ENCODE results near the gene TRIB2. TPM values are rescaled to one million over a fixed set of nuclear protein-coding genes. Genes with fewer than 3 reads are reported as not detected.

Gene TRIB2
- total RNA-seq, 4 donors from 2014 or later: 26.1 to 52.5 (median 29.1) TPM

DNA sequence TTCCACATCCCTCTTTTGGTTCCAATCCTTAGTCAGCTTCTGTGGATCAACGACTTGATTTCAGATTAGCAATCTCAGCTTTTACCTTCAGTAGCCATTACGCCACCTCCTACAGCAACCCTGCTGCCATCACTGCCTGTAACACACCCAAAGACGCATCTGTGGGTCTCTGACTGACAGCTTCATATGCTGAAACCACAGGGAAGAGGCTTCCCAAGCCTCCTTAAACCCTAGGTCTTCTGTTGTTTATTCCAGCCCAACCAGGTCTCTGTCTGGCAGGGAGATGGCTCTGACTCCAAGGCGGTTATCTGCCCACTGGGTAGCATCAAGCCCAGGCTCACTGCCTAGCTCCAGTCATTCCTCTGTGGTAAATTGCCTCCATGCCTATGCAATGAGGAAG is 28.6 kb upstream of the TRIB2 start:
- intact Hi-C loops (cut with DNase I; ENCODE audit: low total_unique reads): no loop called here
- TF ChIP-seq POLR2A (IDR thresholded peaks at IDR 0.05): no peak
- TF ChIP-seq, protein P1, sequence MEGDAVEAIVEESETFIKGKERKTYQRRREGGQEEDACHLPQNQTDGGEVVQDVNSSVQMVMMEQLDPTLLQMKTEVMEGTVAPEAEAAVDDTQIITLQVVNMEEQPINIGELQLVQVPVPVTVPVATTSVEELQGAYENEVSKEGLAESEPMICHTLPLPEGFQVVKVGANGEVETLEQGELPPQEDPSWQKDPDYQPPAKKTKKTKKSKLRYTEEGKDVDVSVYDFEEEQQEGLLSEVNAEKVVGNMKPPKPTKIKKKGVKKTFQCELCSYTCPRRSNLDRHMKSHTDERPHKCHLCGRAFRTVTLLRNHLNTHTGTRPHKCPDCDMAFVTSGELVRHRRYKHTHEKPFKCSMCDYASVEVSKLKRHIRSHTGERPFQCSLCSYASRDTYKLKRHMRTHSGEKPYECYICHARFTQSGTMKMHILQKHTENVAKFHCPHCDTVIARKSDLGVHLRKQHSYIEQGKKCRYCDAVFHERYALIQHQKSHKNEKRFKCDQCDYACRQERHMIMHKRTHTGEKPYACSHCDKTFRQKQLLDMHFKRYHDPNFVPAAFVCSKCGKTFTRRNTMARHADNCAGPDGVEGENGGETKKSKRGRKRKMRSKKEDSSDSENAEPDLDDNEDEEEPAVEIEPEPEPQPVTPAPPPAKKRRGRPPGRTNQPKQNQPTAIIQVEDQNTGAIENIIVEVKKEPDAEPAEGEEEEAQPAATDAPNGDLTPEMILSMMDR (IDR thresholded peaks at IDR 0.05): no peak
- DNase-seq (ENCODE audit: low spot score in 2 of 2): no peak
- H3K4me3 ChIP-seq (ENCODE audit: low read depth, poor library complexity, severe bottlenecking): no peak overlapping the region
- 83 to 85% methylated on average over 4 of the region's 4 CpGs for WGBS, 2 donors

DNA sequence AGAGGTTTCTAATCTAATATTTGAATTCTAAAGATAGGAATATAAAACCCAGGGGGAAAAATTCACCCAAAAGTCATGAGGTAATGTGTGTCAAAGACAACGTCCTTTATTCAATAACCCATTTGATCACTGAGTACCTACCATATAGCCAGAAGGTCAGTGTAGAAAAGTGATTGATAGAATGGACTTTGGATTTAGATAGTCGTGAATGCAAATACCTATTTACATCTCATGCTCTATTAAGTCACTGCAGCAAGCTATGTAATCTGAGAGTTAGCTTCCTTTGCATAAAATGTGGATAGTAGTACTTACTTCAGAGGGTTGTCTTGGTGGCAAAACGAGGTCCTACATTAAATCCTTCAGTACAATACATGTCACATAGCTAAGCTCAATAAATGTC is 27.8 kb upstream of the TRIB2 start:
- WGBS, 2 donors: 80 to 85% methylated on average over 3 of the region's 3 CpGs
- DNase-seq (ENCODE audit: low spot score in 2 of 2): no peak
- TF ChIP-seq, protein P1 (IDR thresholded peaks at IDR 0.05): no peak
- TF ChIP-seq POLR2A (IDR thresholded peaks at IDR 0.05): no peak
- H3K4me3 ChIP-seq (ENCODE audit: low read depth, poor library complexity, severe bottlenecking): no peak overlapping the region
- intact Hi-C loops (cut with DNase I; ENCODE audit: low total_unique reads): no loop called here

DNA sequence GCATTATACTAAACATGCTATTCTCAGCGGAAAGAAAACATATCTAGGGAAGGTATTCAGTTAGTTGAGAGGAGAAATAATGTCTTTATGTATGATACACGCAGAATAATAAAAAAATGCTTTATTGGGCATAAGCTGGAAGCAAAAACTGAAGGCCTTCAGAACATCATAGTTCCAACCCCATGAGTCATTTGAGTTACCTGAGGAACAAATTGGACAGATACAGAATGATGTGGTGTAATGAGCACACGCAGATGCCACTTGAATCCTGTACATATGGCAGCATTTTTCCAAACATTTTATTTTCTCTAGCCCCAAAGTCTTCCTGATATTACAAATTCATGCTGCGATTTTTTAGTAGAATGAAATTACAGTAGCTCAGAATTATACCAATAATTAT is 23.2 kb upstream of the TRIB2 start:
- no peak overlapping the region for H3K4me3 ChIP-seq (ENCODE audit: low read depth, poor library complexity, severe bottlenecking)
- 87 to 89% methylated on average over 4 of the region's 4 CpGs for WGBS, 2 donors

GRCh38 chr2:12694990-12695774 is 21.6 kb upstream of the TRIB2 start:
- intact Hi-C loops (cut with DNase I; ENCODE audit: low total_unique reads): no loop called here
- TF ChIP-seq, protein P1 (IDR thresholded peaks at IDR 0.05): no peak
- TF ChIP-seq POLR2A (IDR thresholded peaks at IDR 0.05): no peak
- no peak overlapping the region for H3K4me3 ChIP-seq (ENCODE audit: low read depth, poor library complexity, severe bottlenecking)

More for the DNA sequence above, 23.2 kb upstream of the TRIB2 start:
- DNase-seq (ENCODE audit: low spot score in 2 of 2): no peak
- no peak for TF ChIP-seq POLR2A (IDR thresholded peaks at IDR 0.05)
- intact Hi-C loops (cut with DNase I; ENCODE audit: low total_unique reads): no loop called here

GRCh38 chr2:12697617-12698016 is 19.1 kb upstream of the TRIB2 start:
- DNase-seq (ENCODE audit: low spot score in 2 of 2): no peak
- no peak overlapping the region for H3K4me3 ChIP-seq (ENCODE audit: low read depth, poor library complexity, severe bottlenecking)
- no peak for TF ChIP-seq POLR2A (IDR thresholded peaks at IDR 0.05)
- TF ChIP-seq, protein P1 (IDR thresholded peaks at IDR 0.05): no peak
- intact Hi-C loops (cut with DNase I; ENCODE audit: low total_unique reads): no loop called here
- WGBS, 2 donors: 77 to 90% methylated on average over 2 of the region's 2 CpGs

More at GRCh38 chr2:12694990-12695774, 21.6 kb upstream of the TRIB2 start:
- 89 to 90% methylated on average over 1 of the region's 1 CpG for WGBS, 2 donors
- DNase-seq (ENCODE audit: low spot score in 2 of 2): no peak

DNA sequence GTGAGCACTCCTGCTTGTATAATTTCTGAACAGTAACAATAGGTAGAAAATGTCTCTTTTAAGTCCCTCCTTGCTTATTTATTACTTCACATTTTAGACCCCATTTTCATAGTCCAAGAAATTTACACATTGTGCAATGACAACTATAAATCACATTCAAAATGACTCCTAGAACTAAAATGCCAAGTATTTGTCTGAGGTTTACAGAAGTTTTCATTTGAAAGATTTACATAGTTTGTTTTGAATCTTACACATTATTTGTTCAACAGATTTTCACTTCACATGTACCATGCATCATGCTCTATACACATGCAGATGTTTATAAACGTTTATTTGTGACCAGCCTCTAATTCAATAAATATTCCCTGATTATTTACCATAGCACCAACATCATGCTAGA is 15.7 kb upstream of the TRIB2 start:
- no peak overlapping the region for H3K4me3 ChIP-seq (ENCODE audit: low read depth, poor library complexity, severe bottlenecking)
- intact Hi-C loops (cut with DNase I; ENCODE audit: low total_unique reads): no loop called here
- WGBS, 2 donors: 84 to 88% methylated on average over 1 of the region's 1 CpG
- no peak for DNase-seq (ENCODE audit: low spot score in 2 of 2)
- no peak for TF ChIP-seq POLR2A (IDR thresholded peaks at IDR 0.05)
- TF ChIP-seq, protein P1 (IDR thresholded peaks at IDR 0.05): no peak

Data from lower leg skin (tissue), 4 donors.